DMS53 treated with DMSO at 0.1 percent for 48 hours (cell line): ENCODE data around the gene PPP2R1B.

Source experiments
- DNase-seq: peaks from one replicate; lab custom pipeline; 2025; ENCODE audit not compliant: unreplicated experiment; lab: John Stamatoyannopoulos, UW

Gene PPP2R1B

GRCh38 chr11:111749646-111750045, 16.5 kb downstream of the PPP2R1B start:
- DNase-seq, result no peak

- DNase-seq, result no peak
Measured at GRCh38 chr11:111748035-111748804, 18.0 kb downstream of the PPP2R1B start.

- DNase-seq, result no peak
Measured at GRCh38 chr11:111745719-111746504, 20.3 kb downstream of the PPP2R1B start.

- no peak for DNase-seq
Measured at GRCh38 chr11:111743700-111744099, 22.5 kb downstream of the PPP2R1B start.

GRCh38 chr11:111741751-111742150, 24.4 kb downstream of the PPP2R1B start:
- no peak for DNase-seq

GRCh38 chr11:111739299-111739698, 26.9 kb downstream of the PPP2R1B start:
- no peak for DNase-seq

- no peak for DNase-seq
Measured at GRCh38 chr11:111737444-111738210, 28.6 kb downstream of the PPP2R1B start.

- no peak for DNase-seq
Measured at GRCh38 chr11:111736621-111737443, 29.4 kb downstream of the PPP2R1B start.

- DNase-seq, result no peak
Measured at GRCh38 chr11:111736181-111736590, 30.0 kb downstream of the PPP2R1B start.

- peak; percentile 73 for DNase-seq
Measured at GRCh38 chr11:111735262-111736116, 30.7 kb downstream of the PPP2R1B start.

- DNase-seq, result no peak
Measured at GRCh38 chr11:111734954-111735261, 31.3 kb downstream of the PPP2R1B start.

GRCh38 chr11:111734101-111734953, 31.9 kb downstream of the PPP2R1B start:
- no peak for DNase-seq

- DNase-seq, result no peak
Measured at GRCh38 chr11:111733611-111734088, 32.5 kb downstream of the PPP2R1B start.

GRCh38 chr11:111733016-111733415, 33.2 kb downstream of the PPP2R1B start:
- no peak for DNase-seq

- DNase-seq, result no peak
Measured at GRCh38 chr11:111731821-111732220, 34.4 kb downstream of the PPP2R1B start.

GRCh38 chr11:111730871-111731591, 35.2 kb downstream of the PPP2R1B start:
- DNase-seq, result peak; percentile 86

- DNase-seq, result no peak
Measured at GRCh38 chr11:111729831-111730311, 36.3 kb downstream of the PPP2R1B start.
